Measurements from ENCODE around the gene GMPR. TPM values are rescaled to one million over a fixed set of nuclear protein-coding genes. Genes with fewer than 3 reads are reported as not detected.

GMPR gene
- total RNA-seq, 1 experiment from 2014 or later = 28.7 TPM

DNA sequence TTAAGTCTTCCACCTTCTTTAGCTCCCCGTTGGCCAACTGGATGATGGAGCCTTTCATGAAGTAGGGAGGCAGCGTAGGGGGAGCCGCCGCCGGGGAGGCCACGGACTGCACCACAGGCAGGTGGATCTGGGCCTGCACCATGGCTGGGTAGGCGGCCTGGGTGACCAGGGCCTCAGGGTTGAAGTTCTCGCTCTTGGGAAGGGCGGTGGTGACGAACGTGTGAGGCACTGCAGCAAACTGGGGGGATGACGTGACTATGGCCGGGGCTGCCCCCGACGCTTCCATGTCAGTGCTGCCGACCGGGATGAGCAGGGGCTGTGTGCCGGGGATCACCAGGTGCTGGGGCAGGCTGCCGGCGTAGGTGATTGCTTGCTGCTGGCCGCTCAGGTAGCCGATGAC, 88.1 kb downstream of the GMPR start:
- Histone ChIP-seq H3K36me3 (no peaks in the 10 kb centered on the region), H3K4me1 (peaks cover 15% of the 10 kb centered on the region), H3K9me3 (replicated peaks) (no peaks in the 10 kb centered on the region), H3K27ac (no peak overlapping the region), H3K27me3 (no peaks in the 10 kb centered on the region), H3K4me3 (no peak overlapping the region)
- no peak for DNase-seq

DNA sequence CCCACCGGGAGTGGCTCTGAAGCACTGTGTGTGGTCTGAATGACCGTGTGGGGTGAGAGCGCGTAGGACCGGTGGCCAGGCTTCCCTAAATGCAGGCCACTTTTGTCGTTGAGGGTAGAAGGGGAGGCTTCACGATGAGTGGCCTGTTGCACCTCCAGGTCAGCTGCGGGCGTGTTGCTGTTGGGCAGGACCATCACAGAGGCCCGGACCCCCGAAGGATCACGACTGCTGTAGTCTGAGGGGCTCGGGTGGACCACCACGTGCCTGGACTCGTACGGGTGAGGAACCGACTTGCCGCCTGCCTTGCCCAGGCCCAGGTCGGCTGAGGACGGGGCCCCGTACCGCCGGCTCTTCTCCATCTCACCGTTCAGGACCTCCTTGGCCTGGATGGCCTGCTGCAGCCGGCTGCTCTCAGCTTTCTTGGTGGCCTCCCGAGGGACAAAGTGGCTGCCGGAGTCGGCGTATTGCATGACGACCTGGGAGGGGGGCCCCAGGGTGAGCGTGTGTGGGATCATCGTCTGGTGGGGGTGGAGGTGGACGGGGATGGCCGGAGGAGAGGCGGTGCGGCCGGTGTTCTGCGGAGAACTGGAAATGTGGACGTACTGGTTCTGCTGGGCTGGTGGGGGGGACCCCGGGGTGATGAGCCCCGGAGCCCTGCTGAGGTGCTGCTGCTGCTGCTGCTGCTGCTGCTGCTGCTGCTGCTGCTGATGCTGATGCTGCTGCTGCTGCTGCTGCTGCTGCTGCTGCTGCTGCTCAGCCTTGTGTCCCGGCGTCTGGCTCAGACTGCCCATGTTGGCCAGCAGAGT, 88.8 kb downstream of the GMPR start:
- Histone ChIP-seq H3K4me3 (no peak overlapping the region), H3K4me1 (peaks cover 11% of the 10 kb centered on the region), H3K27me3 (no peaks in the 10 kb centered on the region), H3K36me3 (no peaks in the 10 kb centered on the region), H3K27ac (no peak overlapping the region), H3K9me3 (replicated peaks) (no peaks in the 10 kb centered on the region)
- no peak for DNase-seq

- Histone ChIP-seq H3K4me1 (peaks cover 7% of the 10 kb centered on the region; the same call in 1 of the 2 replicates), H3K27ac (no peak overlapping the region), H3K9me3 (replicated peaks) (no peaks in the 10 kb centered on the region), H3K4me3 (no peak overlapping the region), H3K36me3 (no peaks in the 10 kb centered on the region), H3K27me3 (no peaks in the 10 kb centered on the region)
- no peak for DNase-seq
Measured at GRCh38 chr6:16327777-16328325, 89.5 kb downstream of the GMPR start.

- Histone ChIP-seq H3K27me3 (no peaks in the 10 kb centered on the region), H3K9me3 (replicated peaks) (no peaks in the 10 kb centered on the region), H3K4me1 (peaks cover 4% of the 10 kb centered on the region; the same call in 1 of the 2 replicates), H3K4me3 (no peak overlapping the region), H3K36me3 (no peaks in the 10 kb centered on the region), H3K27ac (no peak overlapping the region)
- no peak for DNase-seq
Measured at GRCh38 chr6:16329233-16329632, 90.8 kb downstream of the GMPR start.

DNA sequence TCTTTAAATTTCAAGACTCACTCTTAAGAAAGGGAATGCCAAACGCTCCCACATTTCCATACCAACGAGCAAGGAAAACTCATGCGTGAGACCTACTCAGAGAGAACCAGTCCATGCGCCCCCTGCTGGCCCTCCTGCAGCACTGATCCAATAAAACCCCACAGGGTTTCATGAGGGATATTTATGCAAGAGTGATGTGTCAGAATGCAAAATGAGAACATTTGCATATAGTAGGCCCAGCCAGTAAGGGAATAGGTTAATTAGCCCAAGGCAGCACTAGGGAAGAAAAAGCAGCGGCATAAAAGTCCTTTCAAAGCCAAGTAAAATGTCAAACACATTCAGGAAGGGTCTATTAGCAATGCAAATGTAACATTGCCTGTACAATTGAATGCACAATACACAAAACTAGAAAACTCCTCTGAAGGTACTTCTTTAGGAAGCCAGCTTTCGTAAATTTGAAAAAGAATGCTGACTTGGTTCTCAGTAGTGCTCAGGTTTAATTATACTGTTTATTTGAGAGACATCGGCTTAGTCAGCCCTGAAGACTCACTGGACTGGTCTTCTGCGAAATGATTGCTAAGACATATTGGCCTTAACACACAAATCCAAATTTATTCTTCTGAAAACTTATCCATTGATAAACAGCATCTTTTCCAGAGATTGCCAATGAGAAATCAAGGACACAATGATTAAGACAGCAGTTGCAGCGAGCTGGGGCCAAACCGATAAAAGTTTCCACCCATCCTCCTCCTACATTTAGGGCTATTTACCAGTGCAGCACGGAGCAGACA, 93.2 kb downstream of the GMPR start:
- peak; percentile 51 to 82 for DNase-seq
- no peaks in the 10 kb centered on the region for H3K36me3 ChIP-seq
- H3K27ac ChIP-seq = no peak overlapping the region
- H3K27me3 ChIP-seq = no peaks in the 10 kb centered on the region
- no peaks in the 10 kb centered on the region for H3K9me3 ChIP-seq (replicated peaks)
- H3K4me1 ChIP-seq = no peaks in the 10 kb centered on the region
- no peak overlapping the region for H3K4me3 ChIP-seq

GRCh38 chr6:16332175-16332542, 93.8 kb downstream of the GMPR start:
- no peaks in the 10 kb centered on the region for H3K36me3 ChIP-seq
- DNase-seq = peak; percentile 65 to 87
- no peak overlapping the region for H3K27ac ChIP-seq
- no peaks in the 10 kb centered on the region for H3K4me1 ChIP-seq
- no peaks in the 10 kb centered on the region for H3K27me3 ChIP-seq
- H3K4me3 ChIP-seq = no peak overlapping the region
- H3K9me3 ChIP-seq (replicated peaks) = no peaks in the 10 kb centered on the region

DNA sequence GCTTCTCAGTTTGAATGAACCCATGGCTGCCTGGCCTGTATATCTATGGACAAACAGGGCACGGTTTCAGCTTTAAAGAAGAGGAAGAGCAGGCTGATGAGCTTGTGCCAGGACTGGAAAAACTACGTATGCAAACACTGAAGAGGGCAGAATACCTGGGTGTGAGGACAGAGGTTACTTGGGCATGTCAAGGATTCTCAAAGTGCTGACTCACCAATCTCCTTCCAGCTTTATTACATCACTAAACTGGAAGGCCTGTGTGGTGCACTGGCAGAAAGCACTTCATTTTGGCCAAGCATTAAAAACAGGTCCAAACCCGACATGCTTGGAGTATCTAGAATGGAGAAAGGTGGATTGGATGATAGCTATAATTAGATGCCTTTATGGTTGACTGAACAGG, 95.2 kb downstream of the GMPR start:
- Histone ChIP-seq H3K4me3 (no peak overlapping the region), H3K4me1 (no peaks in the 10 kb centered on the region; the same call in 1 of the 2 replicates), H3K36me3 (no peaks in the 10 kb centered on the region), H3K27ac (no peak overlapping the region), H3K27me3 (no peaks in the 10 kb centered on the region), H3K9me3 (replicated peaks) (no peaks in the 10 kb centered on the region)
- no peak for DNase-seq

DNA sequence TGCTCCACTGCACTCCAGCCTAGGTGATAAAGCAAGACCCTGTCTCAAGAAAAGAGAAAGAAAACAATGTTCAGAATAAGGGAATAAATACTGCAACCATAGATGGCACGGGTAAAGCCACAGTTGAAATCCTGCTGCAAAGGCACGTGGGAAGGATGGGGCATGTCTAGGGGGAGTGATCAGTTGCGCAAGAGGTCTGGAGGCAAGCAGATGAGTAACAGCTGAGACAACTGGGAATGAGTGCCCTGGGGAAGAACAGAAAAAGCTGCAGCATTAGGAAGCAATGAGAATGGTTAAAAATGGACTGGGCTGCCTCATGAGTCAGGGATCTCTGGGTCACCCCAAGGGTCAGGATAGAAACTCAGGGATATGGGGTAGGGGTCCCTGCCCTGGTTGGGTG, 96.3 kb downstream of the GMPR start:
- Histone ChIP-seq H3K27me3 (no peaks in the 10 kb centered on the region), H3K4me3 (no peak overlapping the region), H3K27ac (no peak overlapping the region), H3K9me3 (replicated peaks) (no peaks in the 10 kb centered on the region), H3K36me3 (no peaks in the 10 kb centered on the region), H3K4me1 (peaks cover 5% of the 10 kb centered on the region)
- no peak for DNase-seq

GRCh38 chr6:16335176-16335575, 96.8 kb downstream of the GMPR start:
- DNase-seq = no peak
- no peak overlapping the region for H3K4me3 ChIP-seq
- no peak overlapping the region for H3K27ac ChIP-seq
- no peaks in the 10 kb centered on the region for H3K9me3 ChIP-seq (replicated peaks)
- H3K36me3 ChIP-seq = no peaks in the 10 kb centered on the region
- H3K4me1 ChIP-seq = peaks cover 5% of the 10 kb centered on the region
- no peaks in the 10 kb centered on the region for H3K27me3 ChIP-seq

- Histone ChIP-seq H3K36me3 (no peaks in the 10 kb centered on the region), H3K4me3 (no peak overlapping the region), H3K4me1 (peaks cover 5% of the 10 kb centered on the region), H3K27me3 (no peaks in the 10 kb centered on the region), H3K9me3 (replicated peaks) (no peaks in the 10 kb centered on the region), H3K27ac (no peak overlapping the region)
- no peak for DNase-seq
Measured at GRCh38 chr6:16336056-16336818, 97.8 kb downstream of the GMPR start.

GRCh38 chr6:16336911-16337294, 98.5 kb downstream of the GMPR start:
- Histone ChIP-seq H3K4me3 (no peak overlapping the region), H3K36me3 (no peaks in the 10 kb centered on the region), H3K27ac (no peak overlapping the region), H3K27me3 (no peaks in the 10 kb centered on the region), H3K4me1 (peaks cover 5% of the 10 kb centered on the region), H3K9me3 (replicated peaks) (no peaks in the 10 kb centered on the region)
- no peak for DNase-seq

GRCh38 chr6:16337295-16337975, 99.0 kb downstream of the GMPR start:
- Histone ChIP-seq H3K9me3 (replicated peaks) (no peaks in the 10 kb centered on the region), H3K4me3 (no peak overlapping the region), H3K4me1 (peaks cover 5% of the 10 kb centered on the region), H3K36me3 (no peaks in the 10 kb centered on the region), H3K27me3 (no peaks in the 10 kb centered on the region), H3K27ac (no peak overlapping the region)
- DNase-seq = no peak

GRCh38 chr6:16338577-16339264, 100.3 kb downstream of the GMPR start:
- Histone ChIP-seq H3K4me1 (peaks cover 5% of the 10 kb centered on the region), H3K9me3 (replicated peaks) (no peaks in the 10 kb centered on the region), H3K27ac (peak overlapping the region; percentile 5; the same call in 1 of the 2 replicates), H3K27me3 (no peaks in the 10 kb centered on the region), H3K4me3 (no peak overlapping the region), H3K36me3 (no peaks in the 10 kb centered on the region)
- DNase-seq = peak; percentile 84

DNA sequence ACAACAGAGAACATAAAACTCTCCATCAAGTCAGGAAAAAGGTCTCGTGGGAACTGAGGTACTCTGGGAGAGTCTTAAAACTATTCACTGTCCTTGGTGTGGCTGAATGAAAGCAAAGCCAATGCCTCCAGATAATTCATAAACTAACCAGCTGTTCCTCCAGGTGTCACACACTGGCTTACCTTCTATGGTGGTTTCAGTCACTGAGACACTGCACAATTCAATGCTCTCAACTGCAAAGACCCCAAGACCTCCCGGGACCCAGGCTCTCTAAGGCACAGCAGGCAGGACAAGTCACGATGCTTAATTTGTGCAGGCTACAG, 100.8 kb downstream of the GMPR start:
- H3K4me1 ChIP-seq = peaks cover 5% of the 10 kb centered on the region

More for the DNA sequence above, 100.8 kb downstream of the GMPR start:
- no peaks in the 10 kb centered on the region for H3K9me3 ChIP-seq (replicated peaks)
- H3K36me3 ChIP-seq = no peaks in the 10 kb centered on the region
- no peaks in the 10 kb centered on the region for H3K27me3 ChIP-seq
- H3K4me3 ChIP-seq = no peak overlapping the region
- DNase-seq = no peak
- H3K27ac ChIP-seq = peak overlapping the region; percentile 5; the same call in 1 of the 2 replicates

Measured in SJCRH30 (cell line).